HEK293T (cell line): Measurements from ENCODE around the gene CFAP299.

Experiments
- CTCF ChIA-PET: fragments of 350-600 bp; formaldehyde crosslinking; extraction: SDS; loops from one replicate; lab custom pipeline; 2021; ENCODE audit warnings: antibody characterized with exemption, inconsistent platforms; lab: Yijun Ruan, JAX
- POLR2A ChIA-PET: fragments of 350-600 bp; formaldehyde crosslinking; extraction: SDS; loops from one replicate; lab custom pipeline; 2020; ENCODE audit warnings: antibody characterized with exemption, inconsistent platforms; lab: Yijun Ruan, JAX
- DNase-seq: peaks from one replicate; pipeline ENCODE4 v3.0.0; 2012; ENCODE audit warnings: mixed read lengths; ENCODE audit errors: extremely low spot score
- ARNT ChIP-seq: fragments of 450-650 bp; IDR thresholded peaks from 2 replicates; pipeline ENCODE4 v1.6.1; 2017; ENCODE audit warnings: mild to moderate bottlenecking
- BHLHE40 ChIP-seq: fragments of 450-650 bp; IDR thresholded peaks from 2 replicates; pipeline ENCODE4 v1.6.1; 2016; ENCODE audit warnings: mild to moderate bottlenecking, moderate library complexity, borderline replicate concordance
- CTBP1 ChIP-seq: fragments of 450-650 bp; IDR thresholded peaks from 2 replicates; pipeline ENCODE4 v1.6.1; 2016; ENCODE audit warnings: borderline replicate concordance
- ELF4 ChIP-seq: fragments of 450-650 bp; IDR thresholded peaks from 2 replicates; pipeline ENCODE4 v1.6.1; 2017; ENCODE audit warnings: antibody characterized with exemption
- FOXA1 ChIP-seq: fragments of 450-650 bp; IDR thresholded peaks from 2 replicates; pipeline ENCODE4 v1.6.1; 2016; ENCODE audit warnings: mild to moderate bottlenecking
- FOXK2 ChIP-seq: fragments of 450-650 bp; IDR thresholded peaks from 2 replicates; pipeline ENCODE4 v1.6.1; 2016; ENCODE audit warnings: mild to moderate bottlenecking
- FOXM1 ChIP-seq: fragments of 450-650 bp; IDR thresholded peaks from 2 replicates; pipeline ENCODE4 v1.6.1; 2017; ENCODE audit warnings: mild to moderate bottlenecking, borderline replicate concordance
- HDGF ChIP-seq: fragments of 450-650 bp; IDR thresholded peaks from 2 replicates; pipeline ENCODE4 v1.6.1; 2017; ENCODE audit warnings: antibody characterized with exemption, borderline replicate concordance
- L3MBTL2 ChIP-seq: fragments of 450-650 bp; conservative IDR thresholded peaks from 2 replicates; pipeline ENCODE4 v1.6.1; 2016; ENCODE audit warnings: mild to moderate bottlenecking
- LEF1 ChIP-seq: fragments of 450-650 bp; IDR thresholded peaks from 2 replicates; pipeline ENCODE4 v1.6.1; 2017; ENCODE audit warnings: mild to moderate bottlenecking, borderline replicate concordance
- NFRKB ChIP-seq: fragments of 450-650 bp; IDR thresholded peaks from 2 replicates; pipeline ENCODE4 v1.6.1; 2016; ENCODE audit warnings: mild to moderate bottlenecking, moderate library complexity
- SP1 ChIP-seq: fragments of 450-650 bp; IDR thresholded peaks from 2 replicates; pipeline ENCODE4 v1.6.1; 2017
- SUZ12 ChIP-seq: fragments of 450-650 bp; IDR thresholded peaks from 2 replicates; pipeline ENCODE4 v1.6.1; 2016; ENCODE audit warnings: mild to moderate bottlenecking
- TARDBP ChIP-seq: fragments of 450-650 bp; IDR thresholded peaks from 2 replicates; pipeline ENCODE4 v1.6.1; 2016
- ZNF384 ChIP-seq: fragments of 450-650 bp; IDR thresholded peaks from 2 replicates; pipeline ENCODE4 v1.6.1; 2016
- TF ChIP-seq, protein P1 (sequence below): fragments of 450-650 bp; IDR thresholded peaks from 2 replicates; pipeline ENCODE4 v1.6.1; 2016

The CFAP299 gene

GRCh38 chr4:80475798-80476197 is 140.3 kb downstream of the CFAP299 start:
- ChIA-PET CTCF (interaction anchor here (0.6 kb wide), 1 partner anchor 417 kb away, joined by 4 read pairs; no protein-coding TSS in a partner anchor), POLR2A (no interaction called here)
- DNase-seq: no peak
- TF ChIP-seq LEF1 (no peak), HDGF (no peak), BHLHE40 (no peak), ZNF384 (no peak), FOXM1 (no peak), CTBP1 (no peak), NFRKB (no peak), ELF4 (no peak)
- TF ChIP-seq, protein P1, sequence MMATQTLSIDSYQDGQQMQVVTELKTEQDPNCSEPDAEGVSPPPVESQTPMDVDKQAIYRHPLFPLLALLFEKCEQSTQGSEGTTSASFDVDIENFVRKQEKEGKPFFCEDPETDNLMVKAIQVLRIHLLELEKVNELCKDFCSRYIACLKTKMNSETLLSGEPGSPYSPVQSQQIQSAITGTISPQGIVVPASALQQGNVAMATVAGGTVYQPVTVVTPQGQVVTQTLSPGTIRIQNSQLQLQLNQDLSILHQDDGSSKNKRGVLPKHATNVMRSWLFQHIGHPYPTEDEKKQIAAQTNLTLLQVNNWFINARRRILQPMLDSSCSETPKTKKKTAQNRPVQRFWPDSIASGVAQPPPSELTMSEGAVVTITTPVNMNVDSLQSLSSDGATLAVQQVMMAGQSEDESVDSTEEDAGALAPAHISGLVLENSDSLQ: no peak

DNA sequence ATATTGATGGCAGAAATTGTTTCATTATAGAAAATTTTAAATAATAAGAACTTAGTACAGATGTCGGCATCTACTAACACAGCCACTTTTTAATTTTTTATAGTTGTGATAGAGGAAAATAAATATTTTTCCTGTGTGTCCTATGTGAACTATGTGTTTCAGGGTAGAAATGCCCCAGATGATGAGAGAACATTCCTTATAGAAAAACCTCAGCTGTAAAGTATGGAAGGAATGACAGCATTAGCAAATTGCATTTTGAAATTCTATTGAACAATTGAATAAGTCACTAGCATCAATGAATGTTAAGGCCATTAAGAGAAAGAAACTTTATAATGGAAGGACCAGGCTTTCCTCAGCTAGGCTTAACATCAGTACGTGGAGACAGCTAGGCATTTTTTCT is 149.2 kb downstream of the CFAP299 start:
- POLR2A ChIA-PET: no interaction called here
- DNase-seq: no peak

DNA sequence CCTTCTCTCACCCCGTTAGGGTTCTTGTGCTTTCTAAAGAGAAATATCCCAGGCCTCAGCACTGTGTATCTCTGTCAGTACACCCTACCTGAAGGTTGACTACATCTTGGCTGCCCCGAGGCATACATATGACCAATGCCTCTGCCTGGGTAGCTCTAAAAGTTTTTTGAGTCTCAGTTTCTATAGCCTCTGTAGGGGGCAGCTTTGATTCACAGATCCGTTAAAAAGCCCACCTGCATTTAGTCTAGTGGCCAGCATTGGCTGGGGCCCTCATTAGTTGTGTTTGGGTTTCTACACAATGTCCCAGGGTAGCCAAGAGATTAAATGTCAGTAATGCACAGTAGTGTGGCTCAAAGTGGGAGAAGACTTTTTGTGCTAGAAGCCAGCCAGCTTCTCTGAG is 151.1 kb downstream of the CFAP299 start:
- no peak for DNase-seq
- ChIA-PET CTCF (interaction anchor here (0.6 kb wide), 1 partner anchor 503 kb away, joined by 4 read pairs; no protein-coding TSS in a partner anchor), POLR2A (no interaction called here)
- TF ChIP-seq HDGF: no peak
- no peak for TF ChIP-seq NFRKB
- TF ChIP-seq LEF1: no peak
- no peak for TF ChIP-seq FOXA1
- TF ChIP-seq, protein P1: no peak
- no peak for TF ChIP-seq SP1
- no peak for TF ChIP-seq ARNT
- TF ChIP-seq ELF4: no peak
- TF ChIP-seq FOXM1: no peak
- no peak for TF ChIP-seq SUZ12
- TF ChIP-seq CTBP1: no peak
- TF ChIP-seq L3MBTL2: no peak
- TF ChIP-seq ZNF384: no peak
- TF ChIP-seq FOXK2: no peak
- no peak for TF ChIP-seq TARDBP
- no peak for TF ChIP-seq BHLHE40

More for the DNA sequence above, 149.2 kb downstream of the CFAP299 start:
- TF ChIP-seq FOXK2 (no peak), HDGF (no peak), ZNF384 (no peak)
- TF ChIP-seq, protein P1: no peak
- CTCF ChIA-PET: no interaction called here

DNA sequence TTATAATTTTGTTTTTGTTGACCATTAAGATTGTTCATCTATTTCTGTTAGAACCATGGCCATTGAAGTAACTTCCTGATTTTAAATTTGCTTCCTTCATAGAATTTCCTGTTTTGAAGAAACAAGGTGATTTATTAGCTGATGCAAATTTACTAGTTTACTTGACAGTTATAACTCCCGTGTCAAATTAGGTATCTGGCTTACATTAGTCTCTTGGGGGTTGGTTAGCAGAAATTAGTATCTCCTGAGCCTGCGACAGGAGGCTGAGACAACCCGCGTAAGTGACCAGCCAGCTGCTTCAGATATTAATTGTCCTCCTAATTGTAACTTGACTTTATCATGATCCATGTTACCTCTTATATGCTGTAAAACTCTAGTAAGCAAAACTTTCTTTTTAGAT is 154.3 kb downstream of the CFAP299 start:
- no peak for DNase-seq
- CTCF ChIA-PET: no interaction called here
- TF ChIP-seq HDGF (no peak), TARDBP (no peak), ARNT (no peak), BHLHE40 (no peak), FOXM1 (no peak), ZNF384 (no peak), NFRKB (no peak), SP1 (no peak), LEF1 (no peak), SUZ12 (no peak), L3MBTL2 (no peak), CTBP1 (no peak), FOXK2 (no peak), ELF4 (no peak), FOXA1 (no peak)
- TF ChIP-seq, protein P1: no peak
- POLR2A ChIA-PET: no interaction called here

DNA sequence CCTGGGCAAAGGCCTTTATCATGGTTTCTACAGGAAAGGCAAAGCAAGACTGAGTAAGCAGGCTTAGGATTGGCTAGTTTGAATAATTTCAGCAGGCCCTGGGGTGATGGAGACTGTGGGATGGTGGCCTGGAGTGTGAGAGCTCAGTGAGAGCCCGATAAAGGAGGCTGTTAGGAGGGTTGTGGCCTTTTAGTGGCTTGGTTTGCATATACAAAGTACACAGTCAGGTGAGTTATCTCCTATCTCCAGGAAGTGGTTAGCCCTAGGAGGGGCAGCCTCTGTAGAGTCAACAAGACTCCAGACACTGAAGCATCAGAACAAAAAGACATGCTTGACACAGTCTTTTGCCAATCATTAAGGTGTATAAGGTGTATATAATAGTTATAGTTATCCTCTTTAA is 157.2 kb downstream of the CFAP299 start:
- no peak for DNase-seq
- TF ChIP-seq FOXK2: no peak
- POLR2A ChIA-PET: no interaction called here
- CTCF ChIA-PET: no interaction called here

GRCh38 chr4:80495865-80496264 is 160.3 kb downstream of the CFAP299 start:
- CTCF ChIA-PET: no interaction called here
- POLR2A ChIA-PET: no interaction called here
- TF ChIP-seq ARNT (no peak), LEF1 (no peak), FOXM1 (no peak), ZNF384 (no peak), SP1 (no peak), BHLHE40 (no peak), SUZ12 (no peak), CTBP1 (no peak), HDGF (no peak), L3MBTL2 (no peak)
- TF ChIP-seq, protein P1: no peak
- no peak for DNase-seq
